ENCODE measurements around the gene TRIM14.
A peak's percentile ranks its signal among the peaks of the same experiment; 100 is the strongest.
"Not testable (repeated sequence)": the region's sequence is repeated elsewhere in the genome, so short reads cannot be mapped to it uniquely, and the experiment has no call there.

Gene TRIM14

GRCh38 chr9:98045234-98046179 lies 73.5 kb downstream of the TRIM14 start:
- DNase-seq = peak; percentile 95

- no peak for DNase-seq
These were observed 75.1 kb downstream of the TRIM14 start for GRCh38 chr9:98043915-98044314.

GRCh38 chr9:98040212-98040611 lies 78.8 kb downstream of the TRIM14 start:
- DNase-seq = no peak

- no peak for DNase-seq
These were observed 79.4 kb downstream of the TRIM14 start for GRCh38 chr9:98039607-98040017.

- no peak for DNase-seq
These were observed 80.1 kb downstream of the TRIM14 start for GRCh38 chr9:98038958-98039357.

- no peak for DNase-seq
These were observed 81.7 kb downstream of the TRIM14 start for GRCh38 chr9:98037357-98037756.

- peak; percentile 90 for DNase-seq
These were observed 84.2 kb downstream of the TRIM14 start for GRCh38 chr9:98034593-98035546.

GRCh38 chr9:98031935-98032334 lies 87.1 kb downstream of the TRIM14 start:
- DNase-seq = no peak

GRCh38 chr9:98031169-98031568 lies 87.9 kb downstream of the TRIM14 start:
- DNase-seq = no peak

- DNase-seq = no peak
These were observed 94.3 kb downstream of the TRIM14 start for GRCh38 chr9:98024702-98025101.

GRCh38 chr9:98022447-98022846 lies 96.6 kb downstream of the TRIM14 start:
- no peak for DNase-seq

GRCh38 chr9:98021306-98022040 lies 97.5 kb downstream of the TRIM14 start:
- DNase-seq = no peak

GRCh38 chr9:98020476-98021145 lies 98.4 kb downstream of the TRIM14 start:
- no peak for DNase-seq

- DNase-seq = not testable (repeated sequence)
These were observed 99.2 kb downstream of the TRIM14 start for GRCh38 chr9:98019869-98020268.

Data from hematopoietic multipotent progenitor cell treated with erythropoietin and hydrocortisone succinate and interleukin-3 and kit ligand, for 8 days (in vitro differentiated cells).